Measurements from ENCODE around the gene PLCB1. TPM values are rescaled to one million over a fixed set of nuclear protein-coding genes. Genes with fewer than 3 reads are reported as not detected.

The PLCB1 gene
- total and polyA plus RNA-seq, 8 donors: 8.8 to 27.7 (median 19.2) TPM

GRCh38 chr20:8287340-8287739 is 155.3 kb downstream of the PLCB1 start:
- Histone ChIP-seq H3K27ac (no peak overlapping the region), H3K27me3 (no peaks in the 10 kb centered on the region), H3K9me3 (no peaks in the 10 kb centered on the region), H3K4me3 (no peak overlapping the region), H3K4me1 (no peaks in the 10 kb centered on the region), H3K36me3 (no peaks in the 10 kb centered on the region)
- intact Hi-C loops (cut with DNase I): no loop called here
- ATAC-seq: no peak
- TF ChIP-seq, protein P1, sequence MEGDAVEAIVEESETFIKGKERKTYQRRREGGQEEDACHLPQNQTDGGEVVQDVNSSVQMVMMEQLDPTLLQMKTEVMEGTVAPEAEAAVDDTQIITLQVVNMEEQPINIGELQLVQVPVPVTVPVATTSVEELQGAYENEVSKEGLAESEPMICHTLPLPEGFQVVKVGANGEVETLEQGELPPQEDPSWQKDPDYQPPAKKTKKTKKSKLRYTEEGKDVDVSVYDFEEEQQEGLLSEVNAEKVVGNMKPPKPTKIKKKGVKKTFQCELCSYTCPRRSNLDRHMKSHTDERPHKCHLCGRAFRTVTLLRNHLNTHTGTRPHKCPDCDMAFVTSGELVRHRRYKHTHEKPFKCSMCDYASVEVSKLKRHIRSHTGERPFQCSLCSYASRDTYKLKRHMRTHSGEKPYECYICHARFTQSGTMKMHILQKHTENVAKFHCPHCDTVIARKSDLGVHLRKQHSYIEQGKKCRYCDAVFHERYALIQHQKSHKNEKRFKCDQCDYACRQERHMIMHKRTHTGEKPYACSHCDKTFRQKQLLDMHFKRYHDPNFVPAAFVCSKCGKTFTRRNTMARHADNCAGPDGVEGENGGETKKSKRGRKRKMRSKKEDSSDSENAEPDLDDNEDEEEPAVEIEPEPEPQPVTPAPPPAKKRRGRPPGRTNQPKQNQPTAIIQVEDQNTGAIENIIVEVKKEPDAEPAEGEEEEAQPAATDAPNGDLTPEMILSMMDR (IDR thresholded peaks at IDR 0.05): no peak
- DNase-seq: no peak

DNA sequence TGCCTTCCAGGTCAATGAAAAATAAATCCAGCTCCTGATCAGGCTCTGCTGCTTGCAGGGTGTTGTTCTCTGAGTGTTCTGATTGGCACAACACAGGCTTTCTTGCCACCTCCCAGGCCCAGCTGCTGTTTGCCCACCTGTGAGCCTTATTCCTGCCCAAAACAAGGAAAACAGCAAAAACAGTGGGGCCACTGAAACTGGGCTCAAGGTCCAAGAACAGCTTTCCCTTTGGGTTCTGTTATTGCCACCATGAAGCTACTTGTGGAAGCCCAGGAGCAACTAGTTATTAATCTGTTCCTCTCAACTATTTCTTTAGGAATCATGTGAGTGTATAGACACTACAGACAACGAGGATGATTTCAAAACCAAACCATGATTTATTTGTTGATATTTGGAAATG is 159.1 kb downstream of the PLCB1 start:
- intact Hi-C loops (cut with DNase I): no loop called here
- Histone ChIP-seq H3K27ac (no peak overlapping the region), H3K4me3 (no peak overlapping the region), H3K36me3 (no peaks in the 10 kb centered on the region), H3K9me3 (no peaks in the 10 kb centered on the region), H3K27me3 (no peaks in the 10 kb centered on the region), H3K4me1 (no peaks in the 10 kb centered on the region)
- ATAC-seq: no peak
- TF ChIP-seq, protein P1 (IDR thresholded peaks at IDR 0.05): no peak
- DNase-seq: no peak

- Histone ChIP-seq H3K36me3 (no peaks in the 10 kb centered on the region), H3K27me3 (no peaks in the 10 kb centered on the region), H3K27ac (no peak overlapping the region), H3K9me3 (no peaks in the 10 kb centered on the region), H3K4me1 (no peaks in the 10 kb centered on the region), H3K4me3 (no peak overlapping the region)
- intact Hi-C loops (cut with DNase I): no loop called here
- DNase-seq: no peak
- TF ChIP-seq, protein P1 (IDR thresholded peaks at IDR 0.05): no peak
- no peak for ATAC-seq
These were observed 159.8 kb downstream of the PLCB1 start for GRCh38 chr20:8291873-8292272.

GRCh38 chr20:8292793-8293192 is 160.7 kb downstream of the PLCB1 start:
- no peaks in the 10 kb centered on the region for H3K27me3 ChIP-seq
- H3K4me1 ChIP-seq: no peaks in the 10 kb centered on the region
- no peak for ATAC-seq
- H3K27ac ChIP-seq: no peak overlapping the region
- no peaks in the 10 kb centered on the region for H3K36me3 ChIP-seq
- no peak overlapping the region for H3K4me3 ChIP-seq
- TF ChIP-seq, protein P1 (IDR thresholded peaks at IDR 0.05): no peak
- H3K9me3 ChIP-seq: no peaks in the 10 kb centered on the region
- intact Hi-C loops (cut with DNase I): no loop called here
- DNase-seq: no peak

DNA sequence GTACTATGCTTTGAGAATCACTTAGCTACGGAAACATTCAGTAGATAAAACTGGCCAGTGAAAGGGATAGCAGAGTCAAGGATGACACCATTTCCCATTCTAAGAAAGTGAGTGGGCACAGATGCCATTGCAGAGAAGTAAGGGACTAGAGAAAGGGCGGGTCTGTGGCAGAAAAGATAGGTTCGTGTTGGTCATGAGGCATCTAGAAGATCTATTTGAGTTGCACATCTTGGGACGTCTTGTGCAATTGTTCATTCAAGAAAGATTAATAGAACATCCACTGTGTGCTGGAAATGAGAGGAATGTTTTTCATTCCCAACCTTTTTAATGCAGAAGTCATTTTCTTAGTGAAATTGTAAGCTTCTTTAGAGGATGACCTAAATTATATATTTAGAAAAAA is 161.7 kb downstream of the PLCB1 start:
- TF ChIP-seq, protein P1 (IDR thresholded peaks at IDR 0.05): no peak
- no peaks in the 10 kb centered on the region for H3K4me1 ChIP-seq

More for the DNA sequence above, 161.7 kb downstream of the PLCB1 start:
- Histone ChIP-seq H3K9me3 (no peaks in the 10 kb centered on the region), H3K27me3 (no peaks in the 10 kb centered on the region), H3K27ac (no peak overlapping the region), H3K36me3 (no peaks in the 10 kb centered on the region), H3K4me3 (no peak overlapping the region)
- intact Hi-C loops (cut with DNase I): no loop called here
- DNase-seq (no peak), ATAC-seq (no peak)
